Measurements from ENCODE around the gene KCNIP4. TPM values are rescaled to one million over a fixed set of nuclear protein-coding genes. Genes with fewer than 3 reads are reported as not detected.
A peak's percentile ranks its signal among the peaks of the same experiment; 100 is the strongest.

KCNIP4 gene
- total and polyA plus RNA-seq, 2 experiments from 2014 or later, result 0.14 to 0.63 TPM

DNA sequence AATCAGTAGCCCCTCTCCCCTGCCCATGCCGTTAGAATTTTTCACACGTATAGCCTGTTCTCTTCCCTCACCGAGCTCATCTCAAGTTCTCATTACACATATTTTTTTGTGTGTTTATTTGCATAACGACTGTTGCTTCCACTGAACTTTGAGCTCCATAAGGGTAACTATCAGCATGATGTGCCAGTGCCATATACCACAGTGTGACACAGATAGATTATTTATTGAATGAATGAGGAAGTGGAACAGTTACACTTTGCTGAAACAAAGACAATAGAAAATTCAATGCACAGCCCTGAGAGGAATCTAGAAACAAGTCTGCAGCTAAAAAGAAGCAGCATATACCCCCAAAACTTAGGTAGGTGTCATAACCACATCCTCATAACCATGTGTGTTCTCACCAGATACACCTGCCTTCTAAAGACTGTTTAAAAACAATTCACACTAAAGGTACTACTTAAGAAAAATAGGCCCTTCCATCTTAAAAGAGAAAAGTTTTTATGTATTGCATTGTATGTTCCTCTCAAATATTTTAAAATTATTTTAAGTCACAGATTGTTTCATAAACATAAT, 858.4 kb downstream of the KCNIP4 start:
- Histone ChIP-seq H2AFZ (no peak overlapping the region), H3K27ac (ENCODE audit: low read depth) (no peak overlapping the region), H3K9me2 (ENCODE audit: insufficient read depth) (0 out of 2 replicates have a peak, but pooled peaks cover 3% of the 10 kb centered on the region), H3K4me3 (no peak overlapping the region), H3F3A (replicated peaks; ENCODE audit: low read depth) (no peaks in the 10 kb centered on the region), H3K36me3 (ENCODE audit: insufficient read depth) (no peaks in the 10 kb centered on the region), H4K20me1 (replicated peaks; ENCODE audit: insufficient read depth) (no peaks in the 10 kb centered on the region), H3K4me1 (ENCODE audit: insufficient read depth) (no peaks in the 10 kb centered on the region), H3K4me2 (no peak overlapping the region), H3K79me2 (replicated peaks; ENCODE audit: insufficient read depth) (no peaks in the 10 kb centered on the region), H3K27me3 (ENCODE audit: insufficient read depth) (no peaks in the 10 kb centered on the region)
- Mint-ChIP-seq H3K27ac (no peak overlapping the region), H3K4me1 (no peaks in the 10 kb centered on the region), H3K9me3 (no peaks in the 10 kb centered on the region), H3K27me3 (ENCODE audit: insufficient read depth, low read depth, poor library complexity) (peaks cover 4% of the 10 kb centered on the region), H3K4me3 (no peak overlapping the region), H3K36me3 (ENCODE audit: low read depth) (no peaks in the 10 kb centered on the region)
- ATAC-seq (no peak), DNase-seq (ENCODE audit: low spot score) (no peak)
- TF ChIP-seq, protein P1, sequence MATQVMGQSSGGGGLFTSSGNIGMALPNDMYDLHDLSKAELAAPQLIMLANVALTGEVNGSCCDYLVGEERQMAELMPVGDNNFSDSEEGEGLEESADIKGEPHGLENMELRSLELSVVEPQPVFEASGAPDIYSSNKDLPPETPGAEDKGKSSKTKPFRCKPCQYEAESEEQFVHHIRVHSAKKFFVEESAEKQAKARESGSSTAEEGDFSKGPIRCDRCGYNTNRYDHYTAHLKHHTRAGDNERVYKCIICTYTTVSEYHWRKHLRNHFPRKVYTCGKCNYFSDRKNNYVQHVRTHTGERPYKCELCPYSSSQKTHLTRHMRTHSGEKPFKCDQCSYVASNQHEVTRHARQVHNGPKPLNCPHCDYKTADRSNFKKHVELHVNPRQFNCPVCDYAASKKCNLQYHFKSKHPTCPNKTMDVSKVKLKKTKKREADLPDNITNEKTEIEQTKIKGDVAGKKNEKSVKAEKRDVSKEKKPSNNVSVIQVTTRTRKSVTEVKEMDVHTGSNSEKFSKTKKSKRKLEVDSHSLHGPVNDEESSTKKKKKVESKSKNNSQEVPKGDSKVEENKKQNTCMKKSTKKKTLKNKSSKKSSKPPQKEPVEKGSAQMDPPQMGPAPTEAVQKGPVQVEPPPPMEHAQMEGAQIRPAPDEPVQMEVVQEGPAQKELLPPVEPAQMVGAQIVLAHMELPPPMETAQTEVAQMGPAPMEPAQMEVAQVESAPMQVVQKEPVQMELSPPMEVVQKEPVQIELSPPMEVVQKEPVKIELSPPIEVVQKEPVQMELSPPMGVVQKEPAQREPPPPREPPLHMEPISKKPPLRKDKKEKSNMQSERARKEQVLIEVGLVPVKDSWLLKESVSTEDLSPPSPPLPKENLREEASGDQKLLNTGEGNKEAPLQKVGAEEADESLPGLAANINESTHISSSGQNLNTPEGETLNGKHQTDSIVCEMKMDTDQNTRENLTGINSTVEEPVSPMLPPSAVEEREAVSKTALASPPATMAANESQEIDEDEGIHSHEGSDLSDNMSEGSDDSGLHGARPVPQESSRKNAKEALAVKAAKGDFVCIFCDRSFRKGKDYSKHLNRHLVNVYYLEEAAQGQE (IDR thresholded peaks at IDR 0.05; ENCODE audit: unreplicated experiment), result no peak
- TF ChIP-seq ZNF114 (CRISPR knock-in tag; IDR thresholded peaks at IDR 0.05), result no peak
- TF ChIP-seq CREB1 (CRISPR knock-in tag; IDR thresholded peaks at IDR 0.05; ENCODE audit: low read depth), result no peak
- TF ChIP-seq STAT1 (IDR thresholded peaks at IDR 0.05; ENCODE audit: unreplicated experiment), result no peak

DNA sequence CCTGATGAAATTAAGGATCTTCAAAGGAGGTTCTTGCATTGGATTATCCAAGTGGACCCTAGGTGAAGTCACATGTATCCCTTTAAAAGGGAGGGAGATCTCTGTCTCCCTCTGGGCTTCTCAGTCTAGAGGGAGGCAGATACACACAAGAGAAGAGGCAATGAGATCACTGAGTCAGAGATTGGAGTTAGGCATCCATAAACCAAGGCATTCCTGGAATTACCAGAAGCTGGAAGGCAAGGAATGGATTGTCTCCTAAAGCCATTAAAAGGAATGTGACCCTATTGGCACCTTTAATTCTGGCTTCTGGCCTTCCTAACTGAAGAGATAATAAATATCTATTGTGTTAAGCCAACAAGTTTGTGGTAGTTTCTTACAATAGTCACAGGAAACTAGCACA, 865.2 kb downstream of the KCNIP4 start:
- H3K4me1 Mint-ChIP-seq, result peaks cover 6% of the 10 kb centered on the region
- ATAC-seq (0 out of 3 replicates have a peak, but pooled peaks have one; percentile 37), DNase-seq (ENCODE audit: low spot score) (peak; percentile 41)
- Histone ChIP-seq H3K9me2 (ENCODE audit: insufficient read depth) (peaks cover under 1% of the 10 kb centered on the region; the same call in 1 of the 2 replicates), H3F3A (replicated peaks; ENCODE audit: low read depth) (no peaks in the 10 kb centered on the region), H3K4me2 (peak overlapping the region; percentile 63), H3K79me2 (replicated peaks; ENCODE audit: insufficient read depth) (no peaks in the 10 kb centered on the region), H4K20me1 (replicated peaks; ENCODE audit: insufficient read depth) (no peaks in the 10 kb centered on the region), H3K4me3 (peak overlapping the region; percentile 2; the same call in 1 of the 2 replicates), H3K27ac (ENCODE audit: low read depth) (peak overlapping the region; percentile 22; the same call in 1 of the 2 replicates), H2AFZ (no peak overlapping the region; the same call in 1 of the 2 replicates), H3K4me1 (ENCODE audit: insufficient read depth) (peaks cover 12% of the 10 kb centered on the region), H3K27me3 (ENCODE audit: insufficient read depth) (no peaks in the 10 kb centered on the region), H3K36me3 (ENCODE audit: insufficient read depth) (no peaks in the 10 kb centered on the region)
- no peak overlapping the region for H3K4me3 Mint-ChIP-seq
- H3K27ac Mint-ChIP-seq, result peak overlapping the region; percentile 24; the same call in 1 of the 2 replicates
- peaks cover 4% of the 10 kb centered on the region for H3K27me3 Mint-ChIP-seq (ENCODE audit: insufficient read depth, low read depth, poor library complexity)
- H3K36me3 Mint-ChIP-seq (ENCODE audit: low read depth), result no peaks in the 10 kb centered on the region
- H3K9me3 Mint-ChIP-seq, result no peaks in the 10 kb centered on the region
- TF ChIP-seq, protein P1 (IDR thresholded peaks at IDR 0.05; ENCODE audit: unreplicated experiment), result no peak
- no peak for TF ChIP-seq ZNF114 (CRISPR knock-in tag; IDR thresholded peaks at IDR 0.05)
- TF ChIP-seq, protein P2, sequence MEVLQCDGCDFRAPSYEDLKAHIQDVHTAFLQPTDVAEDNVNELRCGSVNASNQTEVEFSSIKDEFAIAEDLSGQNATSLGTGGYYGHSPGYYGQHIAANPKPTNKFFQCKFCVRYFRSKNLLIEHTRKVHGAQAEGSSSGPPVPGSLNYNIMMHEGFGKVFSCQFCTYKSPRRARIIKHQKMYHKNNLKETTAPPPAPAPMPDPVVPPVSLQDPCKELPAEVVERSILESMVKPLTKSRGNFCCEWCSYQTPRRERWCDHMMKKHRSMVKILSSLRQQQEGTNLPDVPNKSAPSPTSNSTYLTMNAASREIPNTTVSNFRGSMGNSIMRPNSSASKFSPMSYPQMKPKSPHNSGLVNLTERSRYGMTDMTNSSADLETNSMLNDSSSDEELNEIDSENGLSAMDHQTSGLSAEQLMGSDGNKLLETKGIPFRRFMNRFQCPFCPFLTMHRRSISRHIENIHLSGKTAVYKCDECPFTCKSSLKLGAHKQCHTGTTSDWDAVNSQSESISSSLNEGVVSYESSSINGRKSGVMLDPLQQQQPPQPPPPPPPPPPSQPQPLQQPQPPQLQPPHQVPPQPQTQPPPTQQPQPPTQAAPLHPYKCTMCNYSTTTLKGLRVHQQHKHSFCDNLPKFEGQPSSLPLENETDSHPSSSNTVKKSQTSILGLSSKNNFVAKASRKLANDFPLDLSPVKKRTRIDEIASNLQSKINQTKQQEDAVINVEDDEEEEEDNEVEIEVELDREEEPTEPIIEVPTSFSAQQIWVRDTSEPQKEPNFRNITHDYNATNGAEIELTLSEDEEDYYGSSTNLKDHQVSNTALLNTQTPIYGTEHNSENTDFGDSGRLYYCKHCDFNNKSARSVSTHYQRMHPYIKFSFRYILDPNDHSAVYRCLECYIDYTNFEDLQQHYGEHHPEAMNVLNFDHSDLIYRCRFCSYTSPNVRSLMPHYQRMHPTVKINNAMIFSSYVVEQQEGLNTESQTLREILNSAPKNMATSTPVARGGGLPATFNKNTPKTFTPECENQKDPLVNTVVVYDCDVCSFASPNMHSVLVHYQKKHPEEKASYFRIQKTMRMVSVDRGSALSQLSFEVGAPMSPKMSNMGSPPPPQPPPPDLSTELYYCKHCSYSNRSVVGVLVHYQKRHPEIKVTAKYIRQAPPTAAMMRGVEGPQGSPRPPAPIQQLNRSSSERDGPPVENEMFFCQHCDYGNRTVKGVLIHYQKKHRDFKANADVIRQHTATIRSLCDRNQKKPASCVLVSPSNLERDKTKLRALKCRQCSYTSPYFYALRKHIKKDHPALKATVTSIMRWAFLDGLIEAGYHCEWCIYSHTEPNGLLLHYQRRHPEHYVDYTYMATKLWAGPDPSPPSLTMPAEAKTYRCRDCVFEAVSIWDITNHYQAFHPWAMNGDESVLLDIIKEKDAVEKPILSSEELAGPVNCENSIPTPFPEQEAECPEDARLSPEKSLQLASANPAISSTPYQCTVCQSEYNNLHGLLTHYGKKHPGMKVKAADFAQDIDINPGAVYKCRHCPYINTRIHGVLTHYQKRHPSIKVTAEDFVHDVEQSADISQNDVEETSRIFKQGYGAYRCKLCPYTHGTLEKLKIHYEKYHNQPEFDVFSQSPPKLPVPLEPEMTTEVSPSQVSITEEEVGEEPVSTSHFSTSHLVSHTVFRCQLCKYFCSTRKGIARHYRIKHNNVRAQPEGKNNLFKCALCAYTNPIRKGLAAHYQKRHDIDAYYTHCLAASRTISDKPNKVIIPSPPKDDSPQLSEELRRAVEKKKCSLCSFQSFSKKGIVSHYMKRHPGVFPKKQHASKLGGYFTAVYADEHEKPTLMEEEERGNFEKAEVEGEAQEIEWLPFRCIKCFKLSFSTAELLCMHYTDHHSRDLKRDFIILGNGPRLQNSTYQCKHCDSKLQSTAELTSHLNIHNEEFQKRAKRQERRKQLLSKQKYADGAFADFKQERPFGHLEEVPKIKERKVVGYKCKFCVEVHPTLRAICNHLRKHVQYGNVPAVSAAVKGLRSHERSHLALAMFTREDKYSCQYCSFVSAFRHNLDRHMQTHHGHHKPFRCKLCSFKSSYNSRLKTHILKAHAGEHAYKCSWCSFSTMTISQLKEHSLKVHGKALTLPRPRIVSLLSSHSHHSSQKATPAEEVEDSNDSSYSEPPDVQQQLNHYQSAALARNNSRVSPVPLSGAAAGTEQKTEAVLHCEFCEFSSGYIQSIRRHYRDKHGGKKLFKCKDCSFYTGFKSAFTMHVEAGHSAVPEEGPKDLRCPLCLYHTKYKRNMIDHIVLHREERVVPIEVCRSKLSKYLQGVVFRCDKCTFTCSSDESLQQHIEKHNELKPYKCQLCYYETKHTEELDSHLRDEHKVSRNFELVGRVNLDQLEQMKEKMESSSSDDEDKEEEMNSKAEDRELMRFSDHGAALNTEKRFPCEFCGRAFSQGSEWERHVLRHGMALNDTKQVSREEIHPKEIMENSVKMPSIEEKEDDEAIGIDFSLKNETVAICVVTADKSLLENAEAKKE (CRISPR knock-in tag; IDR thresholded peaks at IDR 0.05), result 0 out of 2 replicates have a peak, but pooled peaks have one; percentile 25
